ES-I3 (cell line): ENCODE data around the gene SLC4A1.

ENCODE experiments used
- H3K36me3 ChIP-seq: 2 replicates; pipeline ENCODE4 v1.6.1; 2013; ENCODE audit warnings: mild to moderate bottlenecking, low read length, control low read depth, moderate library complexity; ENCODE audit not compliant: insufficient read depth
- H3K4me1 ChIP-seq: 2 replicates; pipeline ENCODE4 v1.6.1; 2013; ENCODE audit warnings: mild to moderate bottlenecking, control low read depth, low read length; ENCODE audit not compliant: insufficient read depth
- H3K9ac ChIP-seq: 2 replicates; pipeline ENCODE4 v1.6.1; 2013; ENCODE audit warnings: low read depth, mild to moderate bottlenecking, low read length, moderate library complexity
- H3K9me3 ChIP-seq: 2 replicates; pipeline ENCODE4 v1.6.1; 2013; ENCODE audit warnings: mild to moderate bottlenecking, low read length, moderate library complexity; ENCODE audit not compliant: control insufficient read depth, insufficient read depth

The SLC4A1 gene

GRCh38 chr17:44273607-44274006, 5.7 kb upstream of the SLC4A1 start:
- Histone ChIP-seq H3K4me1 (peaks cover 11% of the 10 kb centered on the region), H3K36me3 (no peaks in the 10 kb centered on the region)

GRCh38 chr17:44272954-44273353, 5.0 kb upstream of the SLC4A1 start:
- H3K9me3 ChIP-seq, result no peaks in the 10 kb centered on the region
- H3K4me1 ChIP-seq, result peaks cover 16% of the 10 kb centered on the region
- H3K36me3 ChIP-seq, result no peaks in the 10 kb centered on the region
- H3K9ac ChIP-seq, result no peak overlapping the region

More at GRCh38 chr17:44273607-44274006, 5.7 kb upstream of the SLC4A1 start:
- Histone ChIP-seq H3K9ac (no peak overlapping the region), H3K9me3 (no peaks in the 10 kb centered on the region)

- H3K9me3 ChIP-seq, result no peaks in the 10 kb centered on the region
- H3K9ac ChIP-seq, result no peak overlapping the region
- peaks cover 16% of the 10 kb centered on the region for H3K4me1 ChIP-seq
- H3K36me3 ChIP-seq, result no peaks in the 10 kb centered on the region
These were observed 4.5 kb upstream of the SLC4A1 start for GRCh38 chr17:44272321-44272951.

- H3K9me3 ChIP-seq, result no peaks in the 10 kb centered on the region
- peaks cover 16% of the 10 kb centered on the region for H3K4me1 ChIP-seq
- no peak overlapping the region for H3K9ac ChIP-seq
- no peaks in the 10 kb centered on the region for H3K36me3 ChIP-seq
These were observed 1.8 kb upstream of the SLC4A1 start for GRCh38 chr17:44269535-44270240.

GRCh38 chr17:44268709-44269534, 987 bp upstream of the SLC4A1 start:
- no peaks in the 10 kb centered on the region for H3K36me3 ChIP-seq
- H3K9me3 ChIP-seq, result no peaks in the 10 kb centered on the region
- no peak overlapping the region for H3K9ac ChIP-seq
- H3K4me1 ChIP-seq, result peaks cover 13% of the 10 kb centered on the region

- Histone ChIP-seq H3K36me3 (no peaks in the 10 kb centered on the region), H3K9me3 (no peaks in the 10 kb centered on the region), H3K9ac (no peak overlapping the region), H3K4me1 (peaks cover 5% of the 10 kb centered on the region; the same call in 1 of the 2 replicates)
These were observed 825 bp downstream of the SLC4A1 start for GRCh38 chr17:44267165-44267455.

GRCh38 chr17:44266402-44267164, 1.4 kb downstream of the SLC4A1 start:
- no peaks in the 10 kb centered on the region for H3K36me3 ChIP-seq
- no peaks in the 10 kb centered on the region for H3K9me3 ChIP-seq
- peaks cover 5% of the 10 kb centered on the region; the same call in 1 of the 2 replicates for H3K4me1 ChIP-seq
- H3K9ac ChIP-seq, result no peak overlapping the region

- Histone ChIP-seq H3K9ac (no peak overlapping the region), H3K9me3 (no peaks in the 10 kb centered on the region), H3K36me3 (no peaks in the 10 kb centered on the region), H3K4me1 (peaks cover 3% of the 10 kb centered on the region; the same call in 1 of the 2 replicates)
These were observed 4.5 kb downstream of the SLC4A1 start for GRCh38 chr17:44263345-44263902.

GRCh38 chr17:44262654-44263225, 5.2 kb downstream of the SLC4A1 start:
- no peaks in the 10 kb centered on the region for H3K9me3 ChIP-seq
- no peak overlapping the region for H3K9ac ChIP-seq
- H3K4me1 ChIP-seq, result no peaks in the 10 kb centered on the region
- no peaks in the 10 kb centered on the region for H3K36me3 ChIP-seq

GRCh38 chr17:44260296-44260695, 7.6 kb downstream of the SLC4A1 start:
- no peak overlapping the region for H3K9ac ChIP-seq
- H3K9me3 ChIP-seq, result no peaks in the 10 kb centered on the region
- no peaks in the 10 kb centered on the region for H3K36me3 ChIP-seq

GRCh38 chr17:44258811-44259351, 9.1 kb downstream of the SLC4A1 start:
- no peak overlapping the region for H3K9ac ChIP-seq
- H3K4me1 ChIP-seq, result no peaks in the 10 kb centered on the region
- H3K36me3 ChIP-seq, result no peaks in the 10 kb centered on the region
- H3K9me3 ChIP-seq, result no peaks in the 10 kb centered on the region

More at GRCh38 chr17:44260296-44260695, 7.6 kb downstream of the SLC4A1 start:
- no peaks in the 10 kb centered on the region for H3K4me1 ChIP-seq

- Histone ChIP-seq H3K9me3 (no peaks in the 10 kb centered on the region), H3K36me3 (no peaks in the 10 kb centered on the region), H3K9ac (no peak overlapping the region), H3K4me1 (no peaks in the 10 kb centered on the region)
These were observed 9.8 kb downstream of the SLC4A1 start for GRCh38 chr17:44257815-44258760.

- no peak overlapping the region for H3K9ac ChIP-seq
- no peaks in the 10 kb centered on the region for H3K36me3 ChIP-seq
- H3K4me1 ChIP-seq, result no peaks in the 10 kb centered on the region
- no peaks in the 10 kb centered on the region for H3K9me3 ChIP-seq
These were observed 11.3 kb downstream of the SLC4A1 start for GRCh38 chr17:44256671-44257070.
